ENCODE results near the gene PLAAT4.

PLAAT4 gene

GRCh38 chr11:63504933-63505586 is 31.5 kb upstream of the PLAAT4 start:
- no peak for TF ChIP-seq CTCF (conservative IDR thresholded peaks at IDR 0.05)
- TF ChIP-seq ZFX (IDR thresholded peaks at IDR 0.05): no peak
- H3K27ac ChIP-seq: peak overlapping the region; percentile 48

GRCh38 chr11:63505857-63506528 is 30.6 kb upstream of the PLAAT4 start, which contains the start of gene LGALS12:
Gene LGALS12, plus strand, starts transcription at chr11:63506084. Its CDS starts 375 bp downstream, at chr11:63506459.
- peak within 1 kb of the TSS; percentile 48 for H3K27ac ChIP-seq

GRCh38 chr11:63506876-63507275 is 29.7 kb upstream of the PLAAT4 start:
- TF ChIP-seq CTCF (conservative IDR thresholded peaks at IDR 0.05): no peak
- TF ChIP-seq ZFX (IDR thresholded peaks at IDR 0.05): no peak
- H3K27ac ChIP-seq: no peak overlapping the region

More at GRCh38 chr11:63505857-63506528, 30.6 kb upstream of the PLAAT4 start, which contains the start of gene LGALS12:
- TF ChIP-seq ZFX (IDR thresholded peaks at IDR 0.05) (no peak), CTCF (conservative IDR thresholded peaks at IDR 0.05) (no peak)

DNA sequence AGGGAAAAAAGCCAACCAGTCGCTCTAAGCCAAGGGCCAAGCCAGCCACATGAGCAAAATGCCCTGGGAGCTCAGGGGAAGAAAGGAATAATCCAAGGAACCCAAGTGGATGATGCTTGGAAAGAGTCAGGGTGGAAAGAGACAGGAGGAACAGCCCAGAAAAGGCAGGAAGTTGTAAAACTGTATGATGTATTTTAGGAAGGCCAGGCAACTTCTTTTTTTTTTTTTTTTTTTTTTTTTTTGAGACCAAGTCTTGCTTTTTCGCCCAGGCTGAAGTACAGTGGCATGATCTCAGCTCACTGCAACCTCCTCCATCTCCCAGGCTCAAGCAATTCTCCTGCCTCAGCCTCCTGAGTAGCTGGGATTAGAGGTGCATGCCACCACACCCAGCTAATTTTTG is 29.1 kb upstream of the PLAAT4 start:
- H3K27ac ChIP-seq: no peak overlapping the region
- no peak for TF ChIP-seq ZFX (IDR thresholded peaks at IDR 0.05)
- no peak for TF ChIP-seq CTCF (conservative IDR thresholded peaks at IDR 0.05)

DNA sequence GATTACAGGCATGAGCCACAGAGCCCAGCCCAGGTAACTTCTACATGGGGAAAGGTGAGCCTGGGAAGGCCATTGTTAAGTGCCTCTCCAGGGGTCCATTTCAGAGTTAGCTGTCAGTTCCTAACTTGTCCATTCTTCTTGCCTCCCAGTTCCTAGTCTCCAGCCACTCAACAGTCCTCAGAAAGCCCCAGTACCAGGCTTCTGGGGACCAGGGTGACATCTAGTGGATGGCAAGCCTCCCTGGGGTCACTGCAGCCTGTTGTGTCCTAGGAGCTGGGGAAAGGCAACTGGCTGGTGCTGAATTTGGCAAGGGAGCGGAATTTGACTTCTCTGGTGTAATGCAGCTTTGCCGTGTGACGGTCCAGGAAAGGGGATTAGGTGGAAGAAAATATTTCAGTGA is 28.6 kb upstream of the PLAAT4 start:
- TF ChIP-seq ZFX (IDR thresholded peaks at IDR 0.05) (no peak), CTCF (conservative IDR thresholded peaks at IDR 0.05) (no peak; the same call in 1 of the 2 replicates)
- H3K27ac ChIP-seq: no peak overlapping the region

DNA sequence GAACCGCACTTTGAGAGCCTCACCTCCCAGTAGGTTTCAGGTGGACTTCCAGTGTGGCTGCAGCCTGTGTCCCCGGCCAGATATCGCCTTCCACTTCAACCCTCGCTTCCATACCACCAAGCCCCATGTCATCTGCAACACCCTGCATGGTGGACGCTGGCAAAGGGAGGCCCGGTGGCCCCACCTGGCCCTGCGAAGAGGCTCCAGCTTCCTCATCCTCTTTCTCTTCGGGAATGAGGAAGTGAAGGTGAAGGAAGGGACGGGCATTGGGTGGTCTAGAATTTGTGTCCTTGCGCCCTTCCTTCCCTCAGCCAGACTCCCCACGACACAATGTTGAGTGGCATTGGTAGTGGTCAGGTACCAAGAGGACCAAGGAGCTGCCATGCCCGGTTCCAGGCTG is 27.9 kb upstream of the PLAAT4 start:
- TF ChIP-seq CTCF (conservative IDR thresholded peaks at IDR 0.05) (no peak), ZFX (IDR thresholded peaks at IDR 0.05) (no peak)

DNA sequence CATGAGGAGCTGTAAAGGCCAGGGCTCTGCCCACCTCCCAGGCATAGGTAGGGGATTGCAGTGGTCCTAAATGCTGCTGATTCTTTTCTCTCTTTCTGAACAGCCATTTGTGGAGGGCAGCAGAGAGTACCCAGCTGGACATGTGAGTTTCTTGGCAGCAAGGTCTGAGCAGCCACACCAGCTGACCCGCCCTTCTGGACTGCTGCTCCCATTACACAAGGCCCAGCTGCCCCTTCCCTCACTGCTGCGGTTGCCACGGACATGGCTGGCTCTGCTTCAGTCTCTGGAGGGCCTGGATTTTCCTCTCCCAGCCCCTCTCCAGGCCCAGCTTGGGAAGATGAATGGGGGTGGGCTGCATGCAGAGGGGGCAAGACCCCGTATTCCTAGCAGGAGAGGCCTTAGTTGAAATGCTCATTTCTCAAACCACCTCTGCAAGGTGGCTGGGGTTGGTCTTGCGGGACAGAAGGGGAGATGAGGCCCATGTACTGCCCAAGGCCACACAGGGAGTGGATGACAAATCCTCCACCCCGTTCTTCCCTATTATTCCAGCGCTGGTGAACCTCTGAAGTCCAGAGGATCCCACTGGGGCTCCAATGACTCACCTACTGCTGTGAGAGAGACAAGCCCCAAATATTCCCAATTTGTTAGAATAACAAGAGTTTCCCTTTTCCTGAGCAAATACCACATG is 26.1 kb upstream of the PLAAT4 start:
- H3K27ac ChIP-seq: no peak overlapping the region
- no peak for TF ChIP-seq ZFX (IDR thresholded peaks at IDR 0.05)
- TF ChIP-seq CTCF (conservative IDR thresholded peaks at IDR 0.05): no peak

More for the DNA sequence above, 27.9 kb upstream of the PLAAT4 start:
- H3K27ac ChIP-seq: no peak overlapping the region

Measured in C4-2B (cell line).